Stimulated activated CD4-positive, alpha-beta T cell treated with anti-CD3 and anti-CD28 coated beads, Interleukin-2, amount 100 ng/mL, for 48 hours (primary cell): ENCODE measurements around the gene GPHA2.

Experiments
- DNase-seq, 2 donors: peaks; one replicate each; pipeline ENCODE4 v3.0.0-alpha.2; 2020

GPHA2 gene

GRCh38 chr11:64888729-64889511 is 46.8 kb downstream of the GPHA2 start:
- no peak for DNase-seq

- no peak for DNase-seq
These were observed 47.3 kb downstream of the GPHA2 start for GRCh38 chr11:64888406-64888728.

GRCh38 chr11:64887757-64888405 is 47.8 kb downstream of the GPHA2 start:
- DNase-seq, result peak; percentile 85 to 93

- no peak for DNase-seq
These were observed 48.4 kb downstream of the GPHA2 start for GRCh38 chr11:64887234-64887756.

GRCh38 chr11:64885367-64886286 is 50.1 kb downstream of the GPHA2 start:
- no peak for DNase-seq
